A549 treated with dexamethasone at 1 μM for 4 hours (cell line): ENCODE data around the gene POTEG. TPM values are rescaled to one million over a fixed set of nuclear protein-coding genes. Genes with fewer than 3 reads are reported as not detected.

Experiments used
- total RNA-seq: library from RNA; stranded (reverse); fragments of 200-300 nt; extraction: Qiagen RNA extraction; gene quantifications from 5 replicates; pipeline ENCODE4 v1.2.3, GENCODE V29; 2022

Gene POTEG
- not detected in 5 replicates for total RNA-seq

DNA sequence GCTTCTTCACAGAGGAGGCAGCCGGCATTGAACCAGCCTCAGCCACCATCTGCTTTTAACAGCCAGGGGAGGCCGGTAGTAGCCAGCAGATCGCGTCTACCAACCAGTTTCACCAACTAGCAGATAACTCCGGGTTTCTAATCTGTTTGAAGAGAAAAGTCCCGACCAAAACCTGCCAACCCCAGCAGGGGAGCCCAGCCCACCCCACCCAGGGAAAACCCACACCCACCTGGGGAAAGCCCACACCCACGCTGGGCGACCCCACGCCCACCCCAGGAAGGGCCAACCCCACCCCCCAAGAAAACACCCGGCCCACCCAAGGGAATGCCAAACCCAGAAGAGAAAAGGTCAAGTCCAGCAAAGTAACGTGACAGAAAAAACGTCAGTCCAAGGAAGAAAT is at the start of gene POTEG:
POTEG (minus strand) TSS at position 101 of the 400 bp plus-strand sequence; CDS start at position 49, 52 bp downstream.

